GM19372 (cell line): ENCODE measurements around the gene GON7.
"Not testable (repeated sequence)": the region's sequence is repeated elsewhere in the genome, so short reads cannot be mapped to it uniquely, and the experiment has no call there.

Experiments used
- ATAC-seq: cut with Tn5 transposase; IDR thresholded peaks from one replicate; pipeline ENCODE4 v1.9.1; 2021; ENCODE audit warnings: mild to moderate bottlenecking, low read depth, moderate library complexity; ENCODE audit not compliant: unreplicated experiment

Gene GON7

GRCh38 chr14:93201155-93201704, 5.6 kb downstream of the GON7 start:
- no peak for ATAC-seq

- ATAC-seq: no peak
These were observed 6.3 kb downstream of the GON7 start for GRCh38 chr14:93200553-93200952.

GRCh38 chr14:93199031-93199430, 7.8 kb downstream of the GON7 start:
- ATAC-seq: no peak

- no peak for ATAC-seq
These were observed 11.4 kb downstream of the GON7 start for GRCh38 chr14:93195316-93195999.

GRCh38 chr14:93186956-93187355, 19.9 kb downstream of the GON7 start:
- no peak for ATAC-seq

- no peak for ATAC-seq
These were observed 20.4 kb downstream of the GON7 start for GRCh38 chr14:93186466-93186865.

GRCh38 chr14:93185349-93185720, 21.5 kb downstream of the GON7 start:
- ATAC-seq: peak; percentile 1

GRCh38 chr14:93184391-93185348, 22.2 kb downstream of the GON7 start, which contains the start of the genes LYSET and MOAP1:
TSS of gene LYSET (plus strand) at chr14:93185317. CDS start at chr14:93185406, 89 bp downstream.
TSS of gene MOAP1 (minus strand) at chr14:93184897. CDS start at chr14:93184242, 655 bp downstream.
- ATAC-seq: peak; percentile 86

GRCh38 chr14:93183596-93184317, 23.1 kb downstream of the GON7 start:
- no peak for ATAC-seq

GRCh38 chr14:93175492-93175891, 31.4 kb downstream of the GON7 start:
- ATAC-seq: no peak

- not testable (repeated sequence) for ATAC-seq
These were observed 32.1 kb downstream of the GON7 start for GRCh38 chr14:93174731-93175130.

- ATAC-seq: no peak
These were observed 32.9 kb downstream of the GON7 start for GRCh38 chr14:93173943-93174395.

- no peak for ATAC-seq
These were observed 35.5 kb downstream of the GON7 start for GRCh38 chr14:93171376-93171775.

- not testable (repeated sequence) for ATAC-seq
These were observed 36.7 kb downstream of the GON7 start for GRCh38 chr14:93170141-93170540.

GRCh38 chr14:93169619-93170018, 37.2 kb downstream of the GON7 start:
- not testable (repeated sequence) for ATAC-seq

- ATAC-seq: not testable (repeated sequence)
These were observed 38.3 kb downstream of the GON7 start for GRCh38 chr14:93168610-93169009.

GRCh38 chr14:93165271-93166265, 41.3 kb downstream of the GON7 start:
- ATAC-seq: not testable (repeated sequence)

GRCh38 chr14:93163564-93163963, 43.3 kb downstream of the GON7 start:
- ATAC-seq: no peak

GRCh38 chr14:93161411-93161940, 45.4 kb downstream of the GON7 start:
- no peak for ATAC-seq
